ENCODE data around the gene TEX38.
"Not testable (repeated sequence)": the region's sequence is repeated elsewhere in the genome, so short reads cannot be mapped to it uniquely, and the experiment has no call there.

Gene TEX38

DNA sequence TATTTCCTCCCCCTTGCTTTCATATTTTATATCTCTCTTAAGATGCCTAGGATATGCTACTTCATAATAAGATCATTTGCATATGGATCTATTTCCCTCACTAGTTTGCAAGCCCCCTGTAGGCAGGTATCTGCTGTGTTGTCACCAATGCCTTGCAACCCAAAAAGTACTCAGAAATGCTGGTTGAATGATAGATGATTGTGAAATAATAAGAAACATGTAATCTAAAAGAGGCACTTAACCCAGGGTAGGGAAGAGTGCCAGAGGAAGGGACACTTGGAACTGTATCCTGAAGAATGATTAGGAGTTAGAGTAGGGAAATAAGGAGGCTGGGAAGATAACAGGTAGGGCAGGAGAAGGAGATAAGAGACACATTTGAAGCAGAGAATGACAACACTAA, 15.8 kb upstream of the TEX38 start:
- DNase-seq (ENCODE audit: low read depth): no peak

DNA sequence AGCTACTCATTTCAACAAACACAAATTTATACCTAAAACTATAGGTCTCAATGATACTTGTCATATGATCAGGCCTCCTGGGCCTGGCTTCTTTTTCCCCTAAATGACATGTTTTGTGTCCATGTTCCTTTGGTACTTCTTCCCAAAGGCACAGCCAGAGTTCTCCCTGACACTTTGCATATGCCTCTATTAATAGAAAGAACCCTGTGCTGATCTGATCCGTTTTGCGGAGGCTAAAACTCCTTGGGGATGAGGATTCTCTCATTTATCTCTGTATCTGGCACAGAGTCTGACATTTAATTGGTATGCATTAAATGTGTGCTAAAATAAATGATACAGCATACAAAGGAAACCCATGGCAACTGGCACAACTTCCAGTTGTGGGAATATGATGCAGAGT, 15.0 kb upstream of the TEX38 start:
- no peak for DNase-seq (ENCODE audit: low read depth)

DNA sequence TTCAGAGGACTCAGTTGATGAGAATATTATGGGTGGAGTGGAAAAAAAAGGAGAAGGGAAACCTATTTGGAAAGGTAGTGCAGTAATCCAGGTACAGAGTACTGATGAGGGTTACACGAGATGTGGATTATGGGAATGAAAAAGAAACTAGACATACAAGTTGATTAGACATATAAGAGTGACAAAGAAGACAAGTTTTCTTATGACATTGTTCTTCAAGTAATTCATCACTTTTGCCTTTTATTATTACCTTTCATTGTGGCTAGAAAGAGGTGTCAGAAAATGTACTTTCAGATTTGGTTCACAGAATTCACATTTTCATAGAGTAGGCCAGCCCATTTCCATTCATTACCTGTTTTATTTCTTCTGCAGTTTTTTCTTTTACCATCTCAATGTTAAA, 13.9 kb upstream of the TEX38 start:
- DNase-seq (ENCODE audit: low read depth): no peak

DNA sequence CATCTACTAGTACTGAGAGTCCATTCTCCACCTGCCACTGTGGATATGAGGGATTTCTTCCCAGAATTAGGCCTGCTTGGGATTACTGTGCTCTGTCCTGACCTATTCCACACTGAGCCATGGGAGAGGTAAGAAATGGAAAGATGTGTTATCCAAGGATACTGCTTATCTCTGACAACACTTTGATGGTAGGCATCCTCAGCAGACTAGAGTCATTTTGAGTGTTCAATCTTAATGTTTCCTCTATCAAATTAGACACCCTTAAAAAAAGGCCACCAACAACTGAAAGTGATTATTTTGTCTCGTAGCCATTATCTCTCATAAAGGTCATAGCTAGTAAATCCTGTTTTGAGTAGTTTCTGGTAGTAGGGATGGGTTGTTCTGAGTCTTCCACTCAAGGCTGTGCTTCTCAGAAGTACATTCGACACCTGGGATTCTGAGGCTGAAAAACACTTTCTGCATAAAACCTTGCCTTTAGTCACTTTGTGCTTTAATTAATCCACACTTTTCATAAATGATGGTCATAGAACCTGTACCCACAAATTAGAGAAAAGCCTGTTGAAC, 12.3 kb upstream of the TEX38 start:
- DNase-seq (ENCODE audit: low read depth): no peak

DNA sequence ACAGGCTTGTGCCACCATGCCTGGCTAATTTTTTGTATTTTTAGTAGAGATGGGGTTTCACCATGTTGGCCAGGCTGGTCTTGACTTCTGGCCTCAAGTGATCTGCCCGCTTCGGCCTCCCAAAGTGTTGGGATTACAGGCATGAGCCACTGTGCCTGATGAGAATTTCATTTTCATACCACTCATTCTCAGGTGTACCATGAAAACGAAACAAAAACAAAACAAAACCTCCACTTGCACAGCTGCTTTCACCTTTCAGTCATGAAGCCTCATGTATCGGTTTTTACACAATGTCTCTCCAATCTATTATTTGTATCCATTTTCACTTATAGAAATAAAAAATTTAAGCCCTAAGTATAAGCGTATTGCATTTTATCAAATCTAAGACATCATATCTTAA, 11.5 kb upstream of the TEX38 start:
- not testable (repeated sequence) for DNase-seq (ENCODE audit: low read depth)

DNA sequence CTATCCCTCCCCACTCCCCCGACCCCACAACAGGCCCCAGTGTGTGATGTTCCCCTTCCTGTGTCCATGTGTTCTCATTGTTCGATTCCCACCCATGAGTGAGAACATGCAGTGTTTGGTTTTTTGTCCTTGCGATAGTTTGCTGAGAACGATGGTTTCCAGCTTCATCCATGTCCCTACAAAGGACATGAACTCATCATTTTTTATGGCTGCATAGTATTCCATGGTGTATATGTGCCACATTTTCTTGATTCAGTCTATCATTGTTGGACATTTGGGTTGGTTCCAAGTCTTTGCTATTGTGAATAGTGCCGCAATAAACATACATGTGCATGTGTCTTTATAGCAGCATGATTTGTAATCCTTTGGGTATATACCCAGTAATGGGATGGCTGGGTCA, 8.7 kb upstream of the TEX38 start:
- not testable (repeated sequence) for DNase-seq (ENCODE audit: low read depth)

DNA sequence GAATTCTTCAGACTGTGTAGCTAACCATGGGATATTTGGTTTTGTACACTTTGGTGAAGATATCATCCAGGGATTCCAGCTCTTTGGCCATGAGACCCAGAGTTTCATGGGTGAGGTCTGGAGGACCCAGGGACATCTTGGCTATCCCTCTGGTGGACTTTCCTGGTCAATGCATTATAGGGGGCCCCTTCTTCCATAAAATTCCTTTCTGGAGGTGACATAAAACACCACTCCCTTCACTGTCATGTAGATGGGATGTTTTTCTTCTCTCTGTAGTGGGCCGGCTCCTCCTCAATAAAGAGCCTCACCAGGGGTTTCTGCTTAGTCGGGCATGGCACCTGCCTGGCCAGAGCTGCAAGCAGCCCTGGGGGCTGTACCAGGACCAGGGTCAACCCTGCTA, 5.7 kb upstream of the TEX38 start:
- no peak for DNase-seq (ENCODE audit: low read depth)

DNA sequence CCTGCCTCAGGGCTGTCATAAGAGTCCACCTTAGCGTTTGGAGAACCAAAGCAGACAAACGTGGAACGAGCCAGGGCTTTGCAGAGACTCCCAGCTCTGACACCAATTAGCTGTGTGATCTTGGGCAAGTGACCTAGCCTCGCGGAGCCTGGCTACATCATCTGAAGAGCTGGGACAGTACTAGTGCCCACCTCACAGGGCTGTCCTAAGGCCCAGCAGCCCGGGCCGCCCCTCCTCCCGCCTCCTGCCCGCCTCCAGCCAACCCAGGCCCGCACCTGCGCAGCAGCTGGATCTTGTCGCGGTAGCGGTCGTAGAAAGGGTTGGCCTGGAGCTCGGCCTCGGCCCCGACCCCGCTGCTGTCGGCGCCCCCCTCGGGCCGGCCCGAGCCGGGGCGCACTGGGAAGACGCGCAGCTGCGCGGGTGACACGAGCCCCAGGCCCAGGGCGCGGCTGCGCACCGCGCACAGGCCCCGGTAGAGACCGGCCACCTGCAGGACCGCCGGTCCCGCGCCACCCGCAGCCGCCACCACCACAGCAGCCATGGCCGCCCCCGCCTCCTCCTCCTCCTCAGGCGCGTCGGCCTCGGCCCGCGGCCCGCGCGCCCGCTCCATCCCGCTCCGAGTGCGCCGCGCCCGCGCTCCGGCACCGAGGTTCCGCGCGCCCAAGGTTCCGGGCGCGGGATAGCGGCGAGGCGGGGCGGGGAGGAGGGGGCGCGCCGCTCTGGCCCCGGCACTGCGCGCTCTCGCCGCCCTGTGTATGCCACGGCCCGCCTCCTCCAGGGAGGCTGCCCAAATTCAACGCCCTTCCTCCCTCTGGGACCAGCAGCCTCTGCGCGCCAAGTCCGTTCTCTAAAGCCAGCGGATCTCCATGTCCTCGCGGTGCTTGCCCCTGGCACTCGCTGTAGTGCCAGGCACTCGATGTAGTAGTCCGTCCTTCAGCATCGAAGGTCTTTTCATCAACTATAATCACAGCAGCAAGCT, 3.6 kb upstream of the TEX38 start, which contains the start of gene ATPAF1:
TSS of gene ATPAF1 (minus strand) at position 583 of the 979 bp plus-strand sequence. CDS start at position 541, 42 bp downstream.
- peak; percentile 46 for DNase-seq (ENCODE audit: low read depth)

DNA sequence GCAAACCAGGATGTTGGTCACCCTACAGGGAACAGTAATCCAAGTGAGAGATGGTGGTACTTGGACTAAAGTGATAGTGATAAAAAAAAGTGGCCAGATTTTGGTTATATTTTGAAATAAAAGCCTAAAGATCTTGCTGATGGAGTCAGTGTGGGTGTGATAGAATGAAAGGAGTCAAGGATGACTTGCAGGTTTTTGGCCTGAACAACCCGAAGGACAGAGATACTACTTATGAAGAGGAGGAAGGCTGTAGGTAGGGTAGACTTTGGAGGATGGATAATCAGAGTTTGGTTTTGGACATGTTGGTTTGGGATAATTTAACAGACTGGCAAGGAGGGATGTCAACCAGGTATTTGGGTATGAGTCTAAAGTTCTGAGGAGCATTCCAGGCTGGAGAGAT, 1.5 kb upstream of the TEX38 start:
- no peak for DNase-seq (ENCODE audit: low read depth)

DNA sequence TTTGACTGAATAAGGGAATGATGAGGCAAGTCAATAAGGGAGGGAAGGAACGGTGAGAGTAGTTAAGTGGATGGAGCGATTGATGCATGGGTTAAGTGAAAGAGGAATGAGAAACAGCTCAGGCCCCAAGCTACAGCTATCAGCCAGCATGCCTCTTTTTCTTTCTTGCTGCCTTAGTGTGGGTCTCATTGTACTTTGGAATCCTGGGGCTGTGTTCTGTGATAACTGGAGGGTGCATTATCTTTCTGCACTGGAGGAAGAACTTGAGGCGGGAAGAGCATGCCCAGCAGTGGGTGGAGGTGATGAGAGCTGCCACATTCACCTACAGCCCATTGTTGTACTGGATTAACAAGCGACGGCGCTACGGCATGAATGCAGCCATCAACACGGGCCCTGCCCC, 1.0 kb downstream of the TEX38 start:
- no peak for DNase-seq (ENCODE audit: low read depth)

DNA sequence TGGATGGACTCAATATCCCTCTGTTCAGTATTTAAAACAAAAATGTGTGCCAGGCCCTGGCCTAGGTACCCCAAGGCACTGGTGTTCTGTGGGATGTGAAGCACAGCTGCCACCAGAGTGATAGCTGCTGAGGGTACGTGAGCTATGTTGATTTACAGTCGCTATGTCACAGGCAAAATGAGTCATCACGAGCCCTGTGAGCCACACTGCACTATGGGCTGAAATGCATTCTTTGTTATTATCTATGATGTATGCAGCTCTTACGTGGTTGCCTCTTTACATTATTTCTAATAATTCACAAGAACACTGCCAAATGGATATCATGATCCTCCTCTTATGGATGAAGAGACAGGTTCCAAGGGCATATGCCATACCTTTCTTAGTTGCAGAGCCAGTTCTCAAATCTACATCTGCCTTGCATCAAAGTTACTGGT, 2.1 kb downstream of the TEX38 start:
- no peak for DNase-seq (ENCODE audit: low read depth)

DNA sequence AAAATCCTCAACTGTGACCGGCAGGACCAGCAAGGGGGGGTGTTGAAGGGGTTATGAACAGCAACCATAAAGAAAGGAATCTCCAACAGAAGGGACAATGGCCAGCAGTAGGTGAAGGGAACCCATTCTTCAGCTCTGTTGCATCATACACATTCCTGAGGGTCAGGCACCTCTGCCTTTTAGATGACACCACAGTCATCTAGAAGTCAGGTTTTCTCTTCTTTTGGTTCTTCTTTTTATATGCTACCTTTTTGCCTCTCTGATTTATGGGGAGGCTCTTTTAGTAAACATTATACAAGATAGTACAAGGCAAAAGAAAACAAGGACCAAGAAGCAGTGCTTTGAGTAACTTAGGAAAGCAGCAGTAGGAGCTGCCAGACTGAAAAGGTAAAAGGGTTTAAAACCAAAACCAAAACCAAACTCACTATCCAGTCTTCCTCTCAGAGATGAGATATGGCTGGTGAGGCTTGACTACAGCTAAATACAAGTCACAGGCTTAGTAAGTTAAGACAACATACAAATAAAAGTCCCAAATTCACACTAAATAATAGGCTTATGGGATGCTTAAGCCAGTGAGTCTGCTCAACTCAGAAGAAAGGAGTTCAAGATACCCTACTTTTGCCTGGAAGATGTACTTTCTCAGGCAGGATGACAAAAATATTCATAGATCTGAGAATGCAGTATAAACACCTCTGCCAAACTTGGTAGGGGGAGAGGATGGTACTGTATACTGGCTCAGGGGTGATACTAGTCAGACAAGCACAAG, 4.1 kb downstream of the TEX38 start:
- no peak for DNase-seq (ENCODE audit: low read depth)

DNA sequence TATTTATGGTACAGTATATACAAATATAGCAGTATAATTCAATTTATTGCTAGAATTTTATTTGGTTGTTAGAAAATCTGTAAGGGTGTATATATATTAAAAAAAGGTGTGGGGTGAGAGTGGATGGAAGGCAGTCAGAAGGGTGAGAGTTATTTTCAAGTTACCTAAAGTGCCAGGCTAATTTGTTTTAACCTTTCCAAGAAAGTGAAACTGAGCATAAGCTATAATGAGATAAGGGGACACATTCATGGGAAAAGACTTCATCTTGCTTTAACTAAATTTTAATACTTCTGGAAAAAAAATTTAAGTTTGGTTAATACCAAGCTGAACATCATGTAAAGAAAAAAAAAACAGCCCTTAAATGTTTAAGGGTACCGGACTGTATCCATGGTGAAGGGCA, 4.9 kb downstream of the TEX38 start:
- DNase-seq (ENCODE audit: low read depth): no peak

DNA sequence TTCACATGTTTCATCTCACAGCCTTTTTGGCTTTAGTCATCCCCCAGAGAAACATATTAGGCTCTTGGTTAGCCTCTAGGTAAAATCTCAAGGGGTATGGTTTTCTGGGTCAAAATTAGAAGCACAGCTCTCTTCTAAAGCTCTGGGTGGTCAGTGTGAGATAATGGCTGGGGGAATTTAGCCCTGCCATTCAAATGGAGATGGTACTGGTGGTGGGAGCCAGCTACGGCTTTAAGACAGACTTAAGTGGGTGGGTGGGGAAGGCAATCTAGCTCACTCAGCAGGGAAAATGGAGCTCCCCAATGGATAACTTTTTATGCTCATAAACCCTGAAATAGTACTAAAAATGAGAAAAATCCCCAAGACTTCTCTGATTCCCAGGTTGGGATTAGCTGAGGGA, 5.7 kb downstream of the TEX38 start:
- DNase-seq (ENCODE audit: low read depth): no peak

DNA sequence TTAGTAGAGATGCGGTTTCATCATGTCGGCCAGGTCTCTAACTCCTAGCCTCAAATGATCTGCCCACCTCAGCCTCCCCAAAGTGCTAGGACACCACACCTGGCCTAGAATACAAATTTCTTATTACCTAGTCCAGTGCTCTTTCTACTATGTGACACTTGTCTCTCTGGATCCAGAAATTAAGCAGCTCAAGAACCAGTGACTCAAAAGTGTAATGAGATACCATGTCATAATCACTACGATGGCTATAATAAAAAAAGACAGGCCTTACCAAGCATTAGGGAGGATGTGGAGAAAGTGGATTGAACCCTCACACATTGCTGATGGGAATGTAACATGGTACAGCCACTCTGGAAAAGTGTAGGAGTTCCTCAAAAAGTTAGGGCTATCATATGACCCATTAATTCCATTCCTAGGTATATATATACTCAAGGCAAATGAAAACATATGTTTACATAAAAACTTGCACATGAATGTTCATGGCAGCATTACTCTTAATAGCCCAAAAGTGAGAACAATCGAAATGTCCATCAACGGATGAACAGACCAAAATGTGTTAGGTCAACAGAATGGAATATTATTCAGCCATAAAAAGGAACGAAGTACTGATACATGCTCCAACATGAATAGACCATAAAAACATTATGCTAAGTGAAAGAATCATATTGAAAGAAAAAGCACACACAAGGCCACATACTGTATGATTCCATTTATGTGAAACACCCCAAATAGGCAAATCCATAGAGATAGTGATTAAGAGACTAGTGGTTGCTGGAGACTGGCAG, 8.3 kb downstream of the TEX38 start:
- no peak for DNase-seq (ENCODE audit: low read depth)

DNA sequence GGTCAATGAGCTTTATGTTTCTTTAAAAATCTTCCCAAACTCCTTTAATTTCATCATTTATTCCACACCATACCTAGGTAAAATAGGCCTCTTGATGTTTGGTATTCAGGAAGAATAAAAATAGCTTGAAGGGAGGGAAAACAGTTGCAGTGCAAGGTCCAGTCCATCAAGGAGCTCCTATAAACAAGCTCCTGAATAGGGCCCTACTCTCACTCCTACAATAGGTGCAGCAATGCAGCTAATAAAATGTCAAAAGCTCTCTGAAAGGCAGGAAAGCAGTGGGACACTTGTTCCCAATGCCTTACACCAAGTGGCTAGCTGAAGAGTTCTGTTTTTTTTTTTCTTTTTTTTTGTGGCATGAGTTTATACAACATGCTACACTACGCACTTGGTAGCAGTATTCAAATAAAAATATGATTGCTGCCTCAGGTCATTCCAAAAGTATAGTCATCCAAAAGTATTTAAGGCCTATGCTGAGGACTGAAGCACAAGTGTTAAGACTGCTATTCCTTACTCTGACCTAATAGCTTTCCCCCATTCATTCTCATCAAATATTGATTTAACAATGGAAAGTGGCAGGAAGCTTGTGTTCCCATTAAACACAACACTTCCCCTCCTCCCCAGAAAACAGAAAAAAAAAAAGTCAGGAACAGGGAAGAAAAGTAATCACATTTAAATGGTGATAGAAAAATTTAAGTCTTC, 9.8 kb downstream of the TEX38 start:
- no peak for DNase-seq (ENCODE audit: low read depth)

DNA sequence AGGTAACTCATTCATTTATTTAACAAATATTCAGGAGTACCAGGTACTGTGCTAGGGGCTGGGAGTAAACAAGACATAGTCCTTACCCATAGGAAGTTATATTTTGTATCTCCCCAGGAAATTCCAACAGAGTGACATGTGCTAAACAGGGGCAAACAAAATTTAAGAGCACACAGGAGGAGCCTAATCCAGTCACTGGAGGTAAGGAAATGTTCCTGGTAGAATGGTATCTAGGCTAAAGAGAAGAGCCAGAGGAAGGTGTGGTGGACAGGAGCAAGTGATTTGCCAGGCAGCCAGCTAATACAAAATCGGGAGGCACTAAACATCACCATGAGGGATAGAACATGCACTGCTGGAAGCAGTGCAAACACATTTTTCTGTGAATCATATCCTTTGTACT, 10.4 kb downstream of the TEX38 start:
- no peak for DNase-seq (ENCODE audit: low read depth)

DNA sequence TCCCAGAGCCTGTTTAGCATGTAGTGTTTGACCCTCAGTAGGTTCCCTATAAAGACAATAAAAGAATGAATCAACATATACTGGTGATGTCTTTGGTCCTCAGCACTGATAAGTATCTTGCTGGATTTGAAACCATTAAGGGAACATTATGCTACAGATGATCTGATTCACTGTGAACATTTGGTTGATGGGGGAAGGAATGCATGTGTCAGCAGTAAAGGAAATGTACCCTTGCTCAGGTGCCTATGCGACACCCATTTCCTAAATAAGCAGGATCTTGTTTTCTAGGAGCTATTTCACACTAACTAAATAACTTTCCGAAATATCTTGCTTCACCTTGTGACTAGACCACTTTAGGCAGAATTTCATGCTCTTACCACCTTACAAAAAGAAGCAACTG, 13.0 kb downstream of the TEX38 start:
- no peak for DNase-seq (ENCODE audit: low read depth)

DNA sequence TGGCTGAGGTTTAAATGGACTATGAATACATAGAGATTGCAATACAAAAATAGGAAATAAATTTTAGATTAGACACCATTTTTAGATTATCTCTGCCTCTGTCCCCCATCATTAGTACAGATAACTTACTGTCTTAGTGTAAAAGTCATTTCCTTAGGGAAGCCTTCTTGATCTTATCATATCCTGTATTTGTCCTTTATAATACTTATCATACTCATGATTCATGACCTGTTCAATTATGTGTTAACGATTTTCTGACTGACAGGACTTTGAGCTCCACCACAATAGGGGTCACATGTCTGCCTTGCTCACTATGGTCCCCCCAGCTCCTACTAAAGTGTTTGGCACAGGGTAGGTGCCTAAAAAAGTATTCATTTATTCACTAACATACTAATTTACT, 14.6 kb downstream of the TEX38 start:
- no peak for DNase-seq (ENCODE audit: low read depth)

DNA sequence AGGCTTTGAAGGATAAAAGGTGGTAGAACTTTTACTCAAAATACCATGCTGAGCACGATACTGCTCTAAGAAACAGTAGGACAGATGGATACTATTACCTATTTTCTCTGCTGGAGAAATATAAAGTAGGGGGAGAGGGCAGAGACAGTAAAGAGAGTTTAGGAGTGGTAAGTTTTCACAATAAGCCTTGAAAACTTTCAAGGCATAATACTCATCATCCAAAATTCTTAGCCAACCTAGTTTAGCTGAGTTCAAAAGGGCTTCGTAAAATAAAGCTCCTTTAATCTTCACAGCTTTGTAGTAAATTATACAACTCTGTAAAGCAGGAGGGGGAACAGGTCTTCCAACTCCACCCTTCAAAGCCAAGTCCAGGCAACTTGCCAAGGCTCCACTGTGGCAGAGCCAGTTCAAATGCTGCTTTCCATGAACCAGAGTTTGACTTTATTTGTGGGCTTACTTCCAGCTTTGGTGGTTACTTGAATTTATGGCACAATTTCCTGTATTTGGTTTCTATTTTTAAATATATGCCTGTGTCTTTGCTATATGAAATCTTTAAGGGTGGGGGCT, 15.5 kb downstream of the TEX38 start:
- DNase-seq (ENCODE audit: low read depth): no peak

DNA sequence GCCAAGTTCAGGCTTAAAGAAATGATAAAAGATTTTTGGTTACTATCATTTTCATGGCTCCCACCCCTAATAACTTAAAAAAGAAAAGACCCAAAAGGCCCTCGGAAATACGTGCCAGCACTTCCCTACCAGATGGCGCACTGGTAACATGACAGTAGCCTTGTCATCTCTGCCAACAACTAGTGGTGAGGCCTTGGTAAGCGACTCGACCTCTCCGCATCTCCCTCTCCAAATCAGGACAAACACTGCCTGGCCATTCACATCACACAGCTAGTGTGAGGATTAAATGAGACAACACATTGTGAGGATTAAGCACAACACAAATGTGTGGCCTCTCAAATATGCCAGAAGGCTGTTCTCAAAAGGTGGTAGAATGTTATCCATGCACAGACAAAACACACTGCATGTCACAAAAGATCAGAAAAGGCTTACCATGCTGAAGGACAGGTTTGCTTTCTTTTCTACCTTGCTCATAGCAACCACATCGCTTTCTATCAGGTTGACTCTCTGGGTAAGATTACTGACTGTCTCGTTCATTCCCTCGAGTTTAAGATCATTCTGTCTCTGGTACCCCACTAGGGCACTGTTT, 16.4 kb downstream of the TEX38 start:
- DNase-seq (ENCODE audit: low read depth): no peak
